Heart right ventricle (tissue), 16 donors: ENCODE measurements around the gene TMEM114. TPM values are rescaled to one million over a fixed set of nuclear protein-coding genes. Genes with fewer than 3 reads are reported as not detected.

Experiments
- ATAC-seq, 8 donors: fragments of 200-7000 bp; cut with Tn5 transposase; one replicate each; pipeline ENCODE4 v1.9.1; 2020; ENCODE audit warnings: mild to moderate bottlenecking in 8 of 8, moderate library complexity in 8 of 8, moderate number of reproducible peaks in 1 of 8
- DNase-seq, 2 donors: peaks; one replicate each; pipeline ENCODE4 v3.0.0-alpha.2; 2020
- H3K27ac ChIP-seq, 10 donors: fragments of 200-600 bp; sonication (generic) in 2 of 10; one replicate each; pipeline versions ENCODE4 v1.5.0 to v1.8.0; 2020 to 2022; ENCODE audit warnings: mild to moderate bottlenecking in 3 of 10
- H3K27me3 ChIP-seq, 7 donors: fragments of 200-600 bp; one replicate each; pipeline ENCODE4 v1.8.0; 2021 to 2022; ENCODE audit warnings: mild to moderate bottlenecking in 2 of 7
- H3K36me3 ChIP-seq, 9 donors: fragments of 200-600 bp; sonication (generic) in 1 of 9; one replicate each; pipeline versions ENCODE4 v1.5.0 to v1.8.0; 2020 to 2022; ENCODE audit warnings: mild to moderate bottlenecking in 2 of 9
- H3K4me1 ChIP-seq, 9 donors: fragments of 200-600 bp; sonication (generic) in 1 of 9; one replicate each; pipeline versions ENCODE4 v1.5.0 to v1.8.0; 2020 to 2022; ENCODE audit warnings: mild to moderate bottlenecking in 4 of 9
- H3K4me3 ChIP-seq, 10 donors: fragments of 200-600 bp; sonication (generic) in 2 of 10; one replicate each; pipeline versions ENCODE4 v1.5.0 to v1.8.0; 2020 to 2022; ENCODE audit warnings: mild to moderate bottlenecking in 7 of 10, moderate library complexity in 2 of 10
- H3K9me3 ChIP-seq, 11 donors: fragments of 200-600 bp in 10 of 11; sonication (generic) in 2 of 11; one replicate each; pipeline versions ENCODE4 v1.5.0 to v1.8.0; 2013 to 2022; ENCODE audit warnings: mild to moderate bottlenecking in 2 of 11, control low read depth in 1 of 11, moderate library complexity in 1 of 11
- WGBS, 2 donors: extraction: QIAGEN DNeasy Blood & Tissue Kit; methylation state at CpG; one replicate each; pipeline ENCODE4 v1.1.7; 2013; ENCODE audit warnings: inconsistent platforms in 1 of 2; 5-methylcytosine and 5-hydroxymethylcytosine counted together
- intact Hi-C, 10 donors: fragments of 100-400 bp; cut with DNase I; formaldehyde crosslinking; loops; one replicate each; pipeline versions ENCODE4 v1.11.1 to v1.14.2; 2022
- polyA plus RNA-seq, 2 donors: library from polyadenylated mRNA; stranded (reverse); fragments of 200-250 nt; gene quantifications; one replicate each; pipeline ENCODE4 v1.2.3, GENCODE V29; 2013
- total RNA-seq, 10 donors: library from RNA; stranded (reverse); fragmentation: NEBNext Ultra II Directional in 3 of 10; extraction: Animal tissue kit (Norgen Biotek cat#: 25700) in 3 of 10; gene quantifications; one replicate each; pipeline versions ENCODE4 v1.2.1 to v1.2.4, GENCODE V29; 2021 to 2023
- TF ChIP-seq, protein P1 (sequence below), 9 donors: fragments of 200-600 bp; sonication (generic) in 2 of 9; IDR thresholded peaks; one replicate each; pipeline versions ENCODE4 v1.5.0 to v1.8.0; 2021 to 2022; ENCODE audit warnings: antibody characterized with exemption in 9 of 9, mild to moderate bottlenecking in 5 of 9, moderate library complexity in 1 of 9
- donor health status: Arrhythmogenic right ventricular cardiomyopathy.
- donor health status: ischemic (EF 13 %, LVEDD 7.1; RV severe dilation, severe dysfunction).
- donor health status: healthy with polysubstance abuse.
- donor health status: DM: no; HTN: yes; CAD: no.
- donor health status: DM: no; HTN: no; CAD: no.
- donor health status: ischemic (EF 25% LVEDD 6.9; RV normal size, moderate dysfunction).
- donor health status: ischemic (EF 25% LVEDD 5.7; RV mildly dilated, moderate dysfunction).
- donor health status: healthy.
- donor health status: DM: yes; HTN: yes; CAD: no.
- donor health status: Ischemic cardiomyopathy.
- donor health status: ischemic (EF 35%, LVEDD 5.7; RV mildly dilated, moderate dysfunction).
- donor health status: nonischemic (EF 11% LVEDD 7.7; RV severe dilation, severe dysfunction).
- donor health status: DM: yes; HTN: yes; CAD: no.
- donor health status: PGD.
- donor health status: ischemic (EF 29% LVEDD 5.4; RV normal size, mild dysfunction).
- donor health status: nonischemic (EF 23%, LVEDD 6.1; RV moderate dilation, normal function).

The TMEM114 gene
- total and polyA plus RNA-seq, 12 donors = 0.34 to 0.37 TPM; not detected in 10

DNA sequence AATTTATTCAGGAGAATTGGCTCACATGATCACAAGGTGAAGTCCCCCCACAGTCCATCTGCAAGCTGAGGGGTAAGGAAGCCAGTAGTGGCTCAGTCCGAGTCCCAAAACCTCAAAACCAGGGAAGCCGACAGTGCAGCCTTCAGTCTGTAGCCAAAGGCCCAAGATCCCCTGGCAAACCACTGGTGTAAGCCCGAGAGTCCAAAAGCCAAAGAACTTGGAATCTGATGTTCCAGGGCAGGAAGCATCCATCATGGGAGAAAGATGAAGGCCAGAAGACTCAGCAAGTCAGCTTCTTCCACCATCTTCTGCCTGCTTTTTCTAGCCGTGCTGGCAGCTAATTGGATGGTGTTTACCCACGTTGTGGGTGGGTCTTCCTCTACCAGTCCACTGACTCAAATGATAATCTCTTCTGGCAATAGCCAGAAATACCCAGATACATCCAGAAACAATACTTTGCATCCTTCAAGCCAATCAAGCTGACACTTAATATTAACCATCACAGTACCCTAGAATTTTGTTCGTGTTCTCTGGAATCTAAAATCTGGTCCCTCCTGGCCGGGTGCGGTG is 40.4 kb downstream of the TMEM114 start:
- Histone ChIP-seq H3K4me1 (no peaks in the 10 kb centered on the region), H3K9me3 (no peaks in the 10 kb centered on the region), H3K27me3 (peaks cover 0 to 61% (median 51%) of the 10 kb centered on the region in 7 donors), H3K27ac (no peak overlapping the region), H3K4me3 (no peak overlapping the region), H3K36me3 (no peaks in the 10 kb centered on the region)
- intact Hi-C loops = no loop called here
- ATAC-seq = no peak
- TF ChIP-seq, protein P1, sequence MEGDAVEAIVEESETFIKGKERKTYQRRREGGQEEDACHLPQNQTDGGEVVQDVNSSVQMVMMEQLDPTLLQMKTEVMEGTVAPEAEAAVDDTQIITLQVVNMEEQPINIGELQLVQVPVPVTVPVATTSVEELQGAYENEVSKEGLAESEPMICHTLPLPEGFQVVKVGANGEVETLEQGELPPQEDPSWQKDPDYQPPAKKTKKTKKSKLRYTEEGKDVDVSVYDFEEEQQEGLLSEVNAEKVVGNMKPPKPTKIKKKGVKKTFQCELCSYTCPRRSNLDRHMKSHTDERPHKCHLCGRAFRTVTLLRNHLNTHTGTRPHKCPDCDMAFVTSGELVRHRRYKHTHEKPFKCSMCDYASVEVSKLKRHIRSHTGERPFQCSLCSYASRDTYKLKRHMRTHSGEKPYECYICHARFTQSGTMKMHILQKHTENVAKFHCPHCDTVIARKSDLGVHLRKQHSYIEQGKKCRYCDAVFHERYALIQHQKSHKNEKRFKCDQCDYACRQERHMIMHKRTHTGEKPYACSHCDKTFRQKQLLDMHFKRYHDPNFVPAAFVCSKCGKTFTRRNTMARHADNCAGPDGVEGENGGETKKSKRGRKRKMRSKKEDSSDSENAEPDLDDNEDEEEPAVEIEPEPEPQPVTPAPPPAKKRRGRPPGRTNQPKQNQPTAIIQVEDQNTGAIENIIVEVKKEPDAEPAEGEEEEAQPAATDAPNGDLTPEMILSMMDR (IDR thresholded peaks at IDR 0.05) = no peak
- WGBS, 2 donors = 76 to 81% methylated on average over 8 of the region's 8 CpGs
- no peak for DNase-seq

DNA sequence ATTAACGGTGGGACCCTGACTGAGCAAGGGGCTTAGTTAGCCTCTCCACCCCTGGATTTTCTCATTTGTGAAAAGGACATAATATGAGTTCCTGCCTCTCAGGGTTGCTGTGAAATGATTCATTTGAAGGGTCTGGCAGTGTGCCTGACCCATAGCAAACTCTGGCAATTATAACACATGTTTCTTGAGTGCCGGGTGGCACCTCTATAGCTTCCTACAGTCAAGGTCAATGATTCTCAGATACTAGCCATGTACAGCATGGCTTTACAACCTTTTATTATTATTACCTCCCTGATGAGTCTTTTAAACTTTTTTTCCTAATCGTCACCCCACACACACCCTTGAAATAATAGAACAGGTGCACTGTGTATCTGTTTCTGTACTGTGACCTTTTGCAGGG is 42.1 kb downstream of the TMEM114 start:
- 59 to 70% methylated on average over 3 of the region's 3 CpGs for WGBS, 2 donors
- intact Hi-C loops = no loop called here
- Histone ChIP-seq H3K27ac (no peak overlapping the region), H3K4me1 (no peaks in the 10 kb centered on the region), H3K27me3 (peaks cover 0 to 55% (median 41%) of the 10 kb centered on the region in 7 donors), H3K9me3 (no peaks in the 10 kb centered on the region), H3K4me3 (no peak overlapping the region), H3K36me3 (no peaks in the 10 kb centered on the region)
- ATAC-seq (no peak), DNase-seq (no peak)
- TF ChIP-seq, protein P1 (IDR thresholded peaks at IDR 0.05) = no peak

DNA sequence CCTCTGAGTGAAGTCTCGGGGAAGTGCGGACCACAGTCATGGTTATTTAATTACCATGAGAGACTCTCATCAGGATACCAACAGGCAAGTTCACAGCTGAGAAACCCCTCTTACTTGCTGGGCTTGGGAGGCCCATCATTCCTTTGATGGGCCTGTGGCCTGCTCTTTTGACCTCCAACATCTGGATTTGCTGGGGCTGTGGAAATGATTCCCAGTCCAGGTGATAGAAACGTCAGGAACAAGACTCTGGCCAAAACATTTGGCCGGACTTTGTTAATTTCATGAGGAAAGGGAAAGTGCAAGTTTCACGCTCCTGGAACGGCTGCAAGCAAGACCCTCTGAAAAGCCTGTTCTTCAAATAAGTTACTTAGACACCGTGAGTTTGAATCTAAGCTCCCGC is 42.5 kb downstream of the TMEM114 start:
- Histone ChIP-seq H3K36me3 (no peaks in the 10 kb centered on the region), H3K4me1 (no peaks in the 10 kb centered on the region), H3K4me3 (no peak overlapping the region), H3K27me3 (peaks cover 0 to 55% (median 37%) of the 10 kb centered on the region in 7 donors), H3K9me3 (no peaks in the 10 kb centered on the region), H3K27ac (no peak overlapping the region)
- DNase-seq = no peak
- intact Hi-C loops = no loop called here
- ATAC-seq = no peak
- WGBS, 2 donors = 59 to 75% methylated on average over 8 of the region's 8 CpGs
- TF ChIP-seq, protein P1 (IDR thresholded peaks at IDR 0.05) = no peak

DNA sequence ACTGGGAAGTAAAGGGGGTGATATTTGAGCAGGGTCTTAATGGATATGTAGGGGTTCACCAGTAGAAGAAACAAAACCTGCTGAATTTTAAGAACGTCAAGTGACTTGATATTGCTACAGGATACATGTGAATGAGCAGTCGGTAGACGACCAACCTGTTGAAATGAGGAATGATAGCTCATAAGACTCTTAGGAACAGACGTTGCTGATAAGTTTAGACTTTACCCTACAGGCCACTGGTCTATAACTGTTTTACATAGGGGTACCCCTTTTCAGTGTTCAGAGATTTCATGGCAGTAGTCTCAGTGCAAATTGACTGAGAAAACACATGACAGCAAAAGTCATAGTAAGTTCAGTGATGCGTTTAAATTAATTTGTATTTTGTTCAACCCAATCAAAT is 45.9 kb downstream of the TMEM114 start:
- no peak overlapping the region for H3K4me3 ChIP-seq
- no peaks in the 10 kb centered on the region for H3K9me3 ChIP-seq
- DNase-seq = no peak
- 45 to 57% methylated on average over 5 of the region's 5 CpGs for WGBS, 2 donors
- H3K27ac ChIP-seq = no peak overlapping the region
- TF ChIP-seq, protein P1 (IDR thresholded peaks at IDR 0.05) = no peak
- no peaks in the 10 kb centered on the region for H3K4me1 ChIP-seq
- no peaks in the 10 kb centered on the region for H3K36me3 ChIP-seq
- intact Hi-C loops = no loop called here
- ATAC-seq = no peak
- H3K27me3 ChIP-seq = peaks cover 0 to 61% (median 23%) of the 10 kb centered on the region in 7 donors
